ENCODE data around the gene GRHPR. TPM values are rescaled to one million over a fixed set of nuclear protein-coding genes. Genes with fewer than 3 reads are reported as not detected.

GRHPR gene
- total and polyA plus RNA-seq, 10 of the 15 experiments (the other 5 are each of a cell fraction or from before 2014, with no cell fraction given) = 52.4 to 194 (median 126) TPM

- TF ChIP-seq POLR2AphosphoS2 (IDR thresholded peaks at IDR 0.05; ENCODE audit: low read depth, low read length) (no peak), HCFC1 (IDR thresholded peaks at IDR 0.05; ENCODE audit: low read length) (no peak), E2F8 (IDR thresholded peaks at IDR 0.05; ENCODE audit: low read depth, partially characterized antibody) (no peak)
These were observed 2.0 kb upstream of the GRHPR start (continued) for GRCh38 chr9:37420271-37421215.

- RAD21 ChIA-PET (ENCODE audit: unreplicated experiment) = interaction anchor here (0.6 to 2.2 kb wide), 4 partner anchors 8 to 1802 kb away, joined by 3 to 7 read pairs (median 3); no protein-coding TSS in a partner anchor
- Histone ChIP-seq H4K20me1 (ENCODE audit: control insufficient read depth, insufficient read depth) (0 out of 2 replicates have a peak, but pooled peaks cover 4% of the 10 kb centered on the region), H3K36me3 (ENCODE audit: control insufficient read depth in 2 of 2, insufficient read depth in 2 of 2, low read length in 1 of 2) (peaks cover 7 to 8% of the 10 kb centered on the region in 2 experiments; a peak in 3 of 4 replicates), H3K4me2 (ENCODE audit: control insufficient read depth, insufficient read depth) (peak overlapping the region; percentile 95), H3K27ac (ENCODE audit: control insufficient read depth, insufficient read depth) (peak overlapping the region; percentile 75), H3K9me3 (replicated peaks; ENCODE audit: control insufficient read depth, insufficient read depth, low read length) (no peaks in the 10 kb centered on the region), H3K4me1 (ENCODE audit: control insufficient read depth, insufficient read depth, low read length) (peaks cover 22% of the 10 kb centered on the region), H3K4me3 (peak overlapping the region; percentile 97; the same call in 1 of the 2 replicates), H3K79me2 (ENCODE audit: control insufficient read depth, insufficient read depth, low read length) (peaks cover 37% of the 10 kb centered on the region), H2AFZ (ENCODE audit: control insufficient read depth, low read depth, low read length) (peak overlapping the region; percentile 94), H3K9ac (ENCODE audit: control insufficient read depth, insufficient read depth, low read length) (peak overlapping the region; percentile 96), H3K27me3 (replicated peaks in 1 of 2; ENCODE audit: control insufficient read depth in 2 of 2, insufficient read depth in 2 of 2, low read length in 1 of 2) (no peaks in the 10 kb centered on the region)
- DNase-seq (ENCODE audit: low read depth, low spot score) = no peak
- CTCF ChIA-PET = interaction anchor here (1.4 to 1.8 kb wide), 3 partner anchors 10 to 80 kb away, joined by 3 to 7 read pairs (median 4); no protein-coding TSS in a partner anchor
- WGBS (ENCODE audit: insufficient coverage, insufficient replicate concordance, low lambda C conversion rate, missing lambda C conversion rate) = 37% methylated on average over 8 of the region's 8 CpGs
- TSS peak; percentile 80 for BruUV-seq (replicated peaks)
- no peak for ATAC-seq
- SMC1A ChIA-PET (ENCODE audit: uncharacterized antibody, unreplicated experiment) = interaction anchor here (1.0 to 1.3 kb wide), 2 partner anchors 10 kb away, joined by 3 read pairs; no protein-coding TSS in a partner anchor
- POLR2A ChIA-PET = interaction anchor here (1.0 to 1.4 kb wide), 5 partner anchors 9 to 42 kb away, joined by 3 to 5 read pairs (median 4); no protein-coding TSS in a partner anchor
- in situ Hi-C loops (cut with MboI) = no loop called here
- peak; percentile 74 for FAIRE-seq
- intact Hi-C loops (cut with micrococcal nuclease; ENCODE audit: unreplicated experiment) = no loop called here
- 0 out of 2 replicates have a peak, but pooled peaks have one; percentile 40 for TF ChIP-seq MLLT1 (IDR thresholded peaks at IDR 0.05)
- TF ChIP-seq ASH2L (IDR thresholded peaks at IDR 0.05; ENCODE audit: borderline replicate concordance, low read depth) = no peak
- TF ChIP-seq NFYA (IDR thresholded peaks at IDR 0.05; ENCODE audit: borderline replicate concordance, low read depth, low read length) = no peak
- TF ChIP-seq YY1 (IDR thresholded peaks at IDR 0.05; ENCODE audit: low read depth, low read length) = no peak
- TF ChIP-seq SMC3 (IDR thresholded peaks at IDR 0.05; ENCODE audit: borderline replicate concordance, low read length) = 0 out of 2 replicates have a peak, but pooled peaks have one; percentile 10
- TF ChIP-seq PKNOX1 (IDR thresholded peaks at IDR 0.05) = no peak
- no peak for TF ChIP-seq ZNF384 (IDR thresholded peaks at IDR 0.05; ENCODE audit: borderline replicate concordance, low read depth, low read length)
- no peak for TF ChIP-seq NFXL1 (IDR thresholded peaks at IDR 0.05; ENCODE audit: borderline replicate concordance)
- TF ChIP-seq KAT2A (conservative IDR thresholded peaks at IDR 0.05; ENCODE audit: control insufficient read depth, low read depth, low read length) = no peak
- TF ChIP-seq NFYB (IDR thresholded peaks at IDR 0.05; ENCODE audit: insufficient read depth, low read depth, low read length) = 0 out of 2 replicates have a peak, but pooled peaks have one; percentile 36
- peak; percentile 51 for TF ChIP-seq SIN3A (IDR thresholded peaks at IDR 0.05; ENCODE audit: low read depth, low read length)
These were observed 595 bp upstream of the GRHPR start for GRCh38 chr9:37421914-37422288.

All from GM12878 (cell line).